ENCODE results near the gene PKD2L2.
"Not testable (repeated sequence)": the region's sequence is repeated elsewhere in the genome, so short reads cannot be mapped to it uniquely, and the experiment has no call there.

The PKD2L2 gene

GRCh38 chr5:137888466-137888862 lies 793 bp upstream of the PKD2L2 start:
- no peak for DNase-seq (ENCODE audit: low read depth in 3 of 3)

- no peak for DNase-seq (ENCODE audit: low read depth in 3 of 3)
Observed at GRCh38 chr5:137890845-137891244, 1.6 kb downstream of the PKD2L2 start.

GRCh38 chr5:137891849-137892248 lies 2.6 kb downstream of the PKD2L2 start:
- no peak for DNase-seq (ENCODE audit: low read depth in 3 of 3)

GRCh38 chr5:137894586-137894985 lies 5.3 kb downstream of the PKD2L2 start:
- DNase-seq (ENCODE audit: low read depth in 3 of 3) = no peak

GRCh38 chr5:137896560-137896959 lies 7.3 kb downstream of the PKD2L2 start:
- DNase-seq (ENCODE audit: low read depth in 3 of 3) = no peak

GRCh38 chr5:137899493-137899892 lies 10.2 kb downstream of the PKD2L2 start:
- DNase-seq (ENCODE audit: low read depth in 3 of 3) = no peak

- DNase-seq (ENCODE audit: low read depth in 3 of 3) = no peak
Observed at GRCh38 chr5:137901011-137901817, 12.0 kb downstream of the PKD2L2 start.

- DNase-seq (ENCODE audit: low read depth in 3 of 3) = no peak
Observed at GRCh38 chr5:137902408-137903133, 13.3 kb downstream of the PKD2L2 start.

GRCh38 chr5:137914758-137915157 lies 25.5 kb downstream of the PKD2L2 start:
- no peak for DNase-seq (ENCODE audit: low read depth in 3 of 3)

- DNase-seq (ENCODE audit: low read depth in 3 of 3) = no peak
Observed at GRCh38 chr5:137916923-137917322, 27.7 kb downstream of the PKD2L2 start.

- DNase-seq (ENCODE audit: low read depth in 3 of 3) = no peak
Observed at GRCh38 chr5:137921931-137922330, 32.7 kb downstream of the PKD2L2 start.

GRCh38 chr5:137923856-137924255 lies 34.6 kb downstream of the PKD2L2 start:
- no peak for DNase-seq (ENCODE audit: low read depth in 3 of 3)

- DNase-seq (ENCODE audit: low read depth in 3 of 3) = no peak
Observed at GRCh38 chr5:137932800-137933199, 43.5 kb downstream of the PKD2L2 start.

- DNase-seq (ENCODE audit: low read depth in 3 of 3) = no peak
Observed at GRCh38 chr5:137933491-137933911, 44.2 kb downstream of the PKD2L2 start.

GRCh38 chr5:137935190-137935589 lies 45.9 kb downstream of the PKD2L2 start:
- no peak for DNase-seq (ENCODE audit: low read depth in 3 of 3)

- DNase-seq (ENCODE audit: low read depth in 3 of 3) = no peak
Observed at GRCh38 chr5:137935694-137936093, 46.4 kb downstream of the PKD2L2 start.

GRCh38 chr5:137937994-137938750 lies 48.9 kb downstream of the PKD2L2 start:
- DNase-seq (ENCODE audit: low read depth in 3 of 3) = no peak

GRCh38 chr5:137938751-137939143 lies 49.5 kb downstream of the PKD2L2 start:
- no peak for DNase-seq (ENCODE audit: low read depth in 3 of 3)

GRCh38 chr5:137939331-137939730 lies 50.1 kb downstream of the PKD2L2 start:
- no peak for DNase-seq (ENCODE audit: low read depth in 3 of 3)

GRCh38 chr5:137944280-137944679 lies 55.0 kb downstream of the PKD2L2 start:
- not testable (repeated sequence) for DNase-seq (ENCODE audit: low read depth in 3 of 3)

- no peak for DNase-seq (ENCODE audit: low read depth in 3 of 3)
Observed at GRCh38 chr5:137945825-137946224, 56.6 kb downstream of the PKD2L2 start.

GRCh38 chr5:137954131-137954879 lies 65.0 kb downstream of the PKD2L2 start:
- DNase-seq (ENCODE audit: low read depth in 3 of 3) = no peak
